Tibial nerve (tissue), 4 donors: ENCODE measurements around the gene GALR3. TPM values are rescaled to one million over a fixed set of nuclear protein-coding genes. Genes with fewer than 3 reads are reported as not detected.
"Not testable (repeated sequence)": the region's sequence is repeated elsewhere in the genome, so short reads cannot be mapped to it uniquely, and the experiment has no call there.

Experiments used
- DNase-seq, 2 donors: peaks; one replicate each; pipeline ENCODE4 v3.0.0-alpha.2; 2019; ENCODE audit warnings: low spot score in 2 of 2
- H3K27ac ChIP-seq, 4 donors: fragments of 200-600 bp; sonication (generic) in 3 of 4; one replicate each; pipeline ENCODE4 v1.5.1; 2017 to 2019; ENCODE audit warnings: mild to moderate bottlenecking in 1 of 4
- H3K27me3 ChIP-seq, 2 donors: fragments of 200-600 bp; sonication (generic) in 1 of 2; one replicate each; pipeline versions ENCODE4 v1.5.1 to v1.6.0; 2017 to 2019
- H3K36me3 ChIP-seq, 3 donors: fragments of 200-600 bp; sonication (generic); one replicate each; pipeline ENCODE4 v1.5.1; 2018 to 2019
- H3K4me1 ChIP-seq, 4 donors: fragments of 200-600 bp; sonication (generic) in 3 of 4; one replicate each; pipeline ENCODE4 v1.5.1; 2017 to 2019
- H3K4me3 ChIP-seq, 4 donors: fragments of 200-600 bp; sonication (generic) in 3 of 4; one replicate each; pipeline ENCODE4 v1.5.1; 2017 to 2019; ENCODE audit warnings: mild to moderate bottlenecking in 1 of 4, moderate library complexity in 1 of 4
- H3K9me3 ChIP-seq, 4 donors: fragments of 200-600 bp; sonication (generic) in 3 of 4; one replicate each; pipeline ENCODE4 v1.5.1; 2017 to 2019
- CTCF ChIP-seq, 5 experiments: fragments of 200-600 bp in 3 of 5; fragments of 450-650 bp in 2 of 5; sonication (generic) in 3 of 5; IDR thresholded peaks; one replicate each; pipeline ENCODE4 v1.5.1; 2016 to 2019; ENCODE audit warnings: antibody characterized with exemption in 5 of 5, mild to moderate bottlenecking in 3 of 5, moderate library complexity in 2 of 5
- EP300 ChIP-seq, 2 donors: sonication (generic); formaldehyde crosslinking; IDR thresholded peaks; one replicate each; pipeline ENCODE4 v1.6.1; 2017; ENCODE audit warnings: antibody characterized with exemption in 2 of 2, mild to moderate bottlenecking in 1 of 2
- POLR2A ChIP-seq, 2 donors: fragments of 450-650 bp; IDR thresholded peaks; one replicate each; pipeline ENCODE4 v1.6.1; 2017; ENCODE audit warnings: antibody characterized with exemption in 2 of 2, mild to moderate bottlenecking in 2 of 2, moderate library complexity in 2 of 2
- WGBS, 2 donors: methylation state at CpG; one replicate each; pipeline ENCODE4 v1.1.5; 2018; 5-methylcytosine and 5-hydroxymethylcytosine counted together
- total RNA-seq, 4 donors: library from RNA; depleted of rRNA; stranded (reverse); fragments of >200 nt; gene quantifications; one replicate each; pipeline ENCODE4 v1.1.0, GENCODE V29; 2016

Gene GALR3
- total RNA-seq, 4 donors from 2014 or later: not detected

DNA sequence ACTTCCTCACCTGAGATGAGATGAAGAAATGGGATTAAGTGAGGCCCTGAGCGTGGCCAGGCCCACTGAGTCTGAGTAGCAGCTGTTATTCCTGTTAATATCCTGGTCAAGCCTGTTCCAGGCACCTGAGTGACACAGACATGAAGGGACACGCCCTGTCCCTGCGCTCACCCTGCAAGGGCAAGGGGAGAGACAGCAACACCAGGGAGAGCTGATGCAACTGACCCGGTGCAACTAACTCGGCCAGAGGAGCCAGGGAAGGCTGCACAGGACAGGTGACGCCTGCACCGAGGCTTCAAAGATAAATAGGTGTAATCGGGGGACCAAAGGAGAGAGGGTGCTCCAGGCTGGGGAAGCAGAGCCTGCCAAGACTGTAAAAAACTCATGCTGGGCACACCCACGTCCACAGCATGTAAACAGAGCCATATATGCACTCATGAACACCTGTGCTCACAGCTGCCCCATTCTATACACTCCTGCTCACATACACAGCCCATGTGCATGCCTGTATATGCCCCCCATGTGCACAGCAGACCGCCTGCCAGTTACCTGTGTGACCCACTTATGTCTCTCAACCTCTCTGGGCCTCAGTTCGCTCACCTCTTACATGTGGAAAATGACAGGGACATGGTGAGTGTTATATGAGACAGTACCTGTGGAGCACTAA, 38.2 kb upstream of the GALR3 start:
- Histone ChIP-seq H3K36me3 (no peaks in the 10 kb centered on the region), H3K4me3 (no peak overlapping the region), H3K9me3 (no peaks in the 10 kb centered on the region), H3K27me3 (no peaks in the 10 kb centered on the region), H3K27ac (no peak overlapping the region), H3K4me1 (no peaks in the 10 kb centered on the region)
- no peak for DNase-seq
- no peak for TF ChIP-seq EP300 (IDR thresholded peaks at IDR 0.05)
- TF ChIP-seq CTCF (IDR thresholded peaks at IDR 0.05): no peak
- 69 to 70% methylated on average over 10 to 11 of the region's 11 CpGs for WGBS, 2 donors

DNA sequence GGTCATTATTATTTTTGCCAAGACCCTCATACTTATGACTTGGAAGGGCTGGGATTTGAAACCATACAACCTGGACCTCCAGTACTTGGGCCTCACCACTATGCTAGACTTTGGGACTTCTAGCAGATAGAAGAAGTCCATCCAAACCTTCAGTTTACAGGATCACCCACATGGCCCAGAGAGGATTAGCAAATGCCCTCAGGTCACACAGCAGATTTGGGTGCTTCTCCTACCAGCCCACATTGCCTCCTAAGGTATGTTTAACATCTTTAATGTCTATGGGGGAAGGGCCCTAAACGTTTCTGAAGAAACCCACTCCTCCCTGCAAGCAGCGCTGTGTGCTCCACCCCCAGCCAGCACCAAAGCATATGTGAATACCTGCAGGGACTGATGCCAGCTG, 32.9 kb upstream of the GALR3 start:
- 59 to 73% methylated on average over 2 of the region's 2 CpGs for WGBS, 2 donors
- no peak for TF ChIP-seq EP300 (IDR thresholded peaks at IDR 0.05)
- no peak for TF ChIP-seq POLR2A (IDR thresholded peaks at IDR 0.05)
- no peak for TF ChIP-seq CTCF (IDR thresholded peaks at IDR 0.05)
- H3K4me1 ChIP-seq: peaks cover 0 to 5% (median 0%) of the 10 kb centered on the region in 4 donors

GRCh38 chr22:37792494-37792893, 30.7 kb upstream of the GALR3 start:
- no peak overlapping the region for H3K4me3 ChIP-seq
- no peaks in the 10 kb centered on the region for H3K36me3 ChIP-seq
- H3K27me3 ChIP-seq: no peaks in the 10 kb centered on the region
- no peak for DNase-seq
- 82 to 88% methylated on average over 6 of the region's 6 CpGs for WGBS, 2 donors
- peaks cover 0 to 5% (median 0%) of the 10 kb centered on the region in 4 donors for H3K4me1 ChIP-seq
- H3K27ac ChIP-seq: no peak overlapping the region
- H3K9me3 ChIP-seq: no peaks in the 10 kb centered on the region
- TF ChIP-seq EP300 (IDR thresholded peaks at IDR 0.05) (no peak), POLR2A (IDR thresholded peaks at IDR 0.05) (no peak), CTCF (IDR thresholded peaks at IDR 0.05) (no peak)

More for the DNA sequence above, 32.9 kb upstream of the GALR3 start:
- Histone ChIP-seq H3K4me3 (no peak overlapping the region), H3K27me3 (no peaks in the 10 kb centered on the region), H3K36me3 (no peaks in the 10 kb centered on the region), H3K27ac (no peak overlapping the region), H3K9me3 (no peaks in the 10 kb centered on the region)
- DNase-seq: no peak

GRCh38 chr22:37794376-37794775, 28.8 kb upstream of the GALR3 start:
- no peak for TF ChIP-seq POLR2A (IDR thresholded peaks at IDR 0.05)
- no peak for TF ChIP-seq CTCF (IDR thresholded peaks at IDR 0.05)
- no peak for TF ChIP-seq EP300 (IDR thresholded peaks at IDR 0.05)
- 57 to 60% methylated on average over 2 of the region's 2 CpGs for WGBS, 2 donors
- no peaks in the 10 kb centered on the region for H3K27me3 ChIP-seq

DNA sequence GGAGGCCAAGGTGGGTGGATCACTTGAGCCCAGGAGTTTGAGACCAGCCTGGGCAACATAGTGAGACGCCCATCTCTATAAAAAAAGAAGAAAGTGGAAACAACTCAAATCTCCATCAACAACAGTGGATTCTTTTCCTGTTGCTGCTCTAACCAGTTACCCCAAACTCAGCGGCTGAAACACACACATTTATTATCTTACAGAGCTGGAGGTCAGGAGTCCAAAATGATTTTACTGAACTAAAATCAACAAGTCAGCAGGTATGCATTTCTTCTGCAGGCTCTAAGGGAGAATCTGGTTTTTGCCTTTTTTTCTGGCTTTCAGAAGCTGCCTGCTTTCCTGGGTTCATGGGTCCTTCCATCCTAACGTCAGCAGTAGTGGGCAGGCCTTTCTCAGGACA, 27.1 kb upstream of the GALR3 start:
- no peaks in the 10 kb centered on the region for H3K27me3 ChIP-seq
- H3K27ac ChIP-seq: no peak overlapping the region
- 66 to 69% methylated on average over 3 of the region's 3 CpGs for WGBS, 2 donors
- DNase-seq: no peak
- H3K36me3 ChIP-seq: no peaks in the 10 kb centered on the region
- no peaks in the 10 kb centered on the region for H3K9me3 ChIP-seq
- no peak overlapping the region for H3K4me3 ChIP-seq
- H3K4me1 ChIP-seq: peaks cover 0 to 5% (median 0%) of the 10 kb centered on the region in 4 donors
- TF ChIP-seq POLR2A (IDR thresholded peaks at IDR 0.05): no peak
- no peak for TF ChIP-seq EP300 (IDR thresholded peaks at IDR 0.05)
- no peak for TF ChIP-seq CTCF (IDR thresholded peaks at IDR 0.05)

More at GRCh38 chr22:37794376-37794775, 28.8 kb upstream of the GALR3 start:
- H3K9me3 ChIP-seq: no peaks in the 10 kb centered on the region
- no peak overlapping the region for H3K27ac ChIP-seq
- H3K36me3 ChIP-seq: no peaks in the 10 kb centered on the region
- H3K4me1 ChIP-seq: peaks cover 0 to 5% (median 0%) of the 10 kb centered on the region in 4 donors
- DNase-seq: no peak
- H3K4me3 ChIP-seq: no peak overlapping the region

GRCh38 chr22:37797259-37797658, 25.9 kb upstream of the GALR3 start:
- 76 to 93% methylated on average over 7 of the region's 7 CpGs for WGBS, 2 donors
- DNase-seq, H3K4me3 ChIP-seq: not testable (repeated sequence)

More at GRCh38 chr22:37797259-37797658, 25.9 kb upstream of the GALR3 start:
- not testable (repeated sequence) for H3K27ac ChIP-seq, H3K27me3 ChIP-seq, H3K36me3 ChIP-seq, H3K9me3 ChIP-seq, H3K4me1 ChIP-seq
